ENCODE measurements around the gene DOCK2. TPM values are rescaled to one million over a fixed set of nuclear protein-coding genes. Genes with fewer than 3 reads are reported as not detected.

Gene DOCK2
- total and polyA plus RNA-seq, 7 donors: 2.3 to 21.1 (median 12.5) TPM

DNA sequence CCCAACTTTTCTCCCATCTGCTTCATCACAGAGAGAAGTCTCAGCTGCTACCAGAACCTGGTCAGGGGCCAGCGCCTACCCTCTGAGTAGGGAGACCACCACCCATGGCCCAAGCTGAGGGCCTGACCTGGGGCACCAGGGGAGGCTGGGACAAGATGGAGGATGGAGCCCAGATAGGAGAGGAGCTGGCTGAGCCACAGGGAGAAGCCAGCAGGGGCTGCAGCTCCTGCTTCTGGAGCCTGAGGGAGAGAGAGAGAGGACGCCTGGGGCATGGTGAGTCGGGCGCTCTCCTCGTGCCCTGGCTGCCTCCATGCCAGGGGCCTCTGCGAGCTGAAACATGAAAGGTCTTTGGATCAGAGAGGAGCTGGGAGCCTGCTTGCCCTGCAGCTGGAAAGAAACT, 467.2 kb downstream of the DOCK2 start:
- no peak for TF ChIP-seq POLR2AphosphoS5 (IDR thresholded peaks at IDR 0.05)
- TF ChIP-seq, protein P1, sequence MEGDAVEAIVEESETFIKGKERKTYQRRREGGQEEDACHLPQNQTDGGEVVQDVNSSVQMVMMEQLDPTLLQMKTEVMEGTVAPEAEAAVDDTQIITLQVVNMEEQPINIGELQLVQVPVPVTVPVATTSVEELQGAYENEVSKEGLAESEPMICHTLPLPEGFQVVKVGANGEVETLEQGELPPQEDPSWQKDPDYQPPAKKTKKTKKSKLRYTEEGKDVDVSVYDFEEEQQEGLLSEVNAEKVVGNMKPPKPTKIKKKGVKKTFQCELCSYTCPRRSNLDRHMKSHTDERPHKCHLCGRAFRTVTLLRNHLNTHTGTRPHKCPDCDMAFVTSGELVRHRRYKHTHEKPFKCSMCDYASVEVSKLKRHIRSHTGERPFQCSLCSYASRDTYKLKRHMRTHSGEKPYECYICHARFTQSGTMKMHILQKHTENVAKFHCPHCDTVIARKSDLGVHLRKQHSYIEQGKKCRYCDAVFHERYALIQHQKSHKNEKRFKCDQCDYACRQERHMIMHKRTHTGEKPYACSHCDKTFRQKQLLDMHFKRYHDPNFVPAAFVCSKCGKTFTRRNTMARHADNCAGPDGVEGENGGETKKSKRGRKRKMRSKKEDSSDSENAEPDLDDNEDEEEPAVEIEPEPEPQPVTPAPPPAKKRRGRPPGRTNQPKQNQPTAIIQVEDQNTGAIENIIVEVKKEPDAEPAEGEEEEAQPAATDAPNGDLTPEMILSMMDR (IDR thresholded peaks at IDR 0.05): no peak
- no peak for TF ChIP-seq POLR2A (IDR thresholded peaks at IDR 0.05)
- Histone ChIP-seq H3K27ac (no peak overlapping the region), H3K4me1 (peaks cover 0 to 6% (median 0%) of the 10 kb centered on the region in 4 donors), H3K36me3 (no peaks in the 10 kb centered on the region), H3K27me3 (no peaks in the 10 kb centered on the region), H3K9me3 (no peaks in the 10 kb centered on the region), H3K4me3 (no peak overlapping the region)
- intact Hi-C loops (cut with DNase I): loop anchor here (5.0 kb wide), 2 partner anchors 318 to 528 kb away; no protein-coding TSS in a partner anchor
- WGBS, 2 donors: 90% methylated on average over 6 of the region's 6 CpGs
- no peak for DNase-seq

DNA sequence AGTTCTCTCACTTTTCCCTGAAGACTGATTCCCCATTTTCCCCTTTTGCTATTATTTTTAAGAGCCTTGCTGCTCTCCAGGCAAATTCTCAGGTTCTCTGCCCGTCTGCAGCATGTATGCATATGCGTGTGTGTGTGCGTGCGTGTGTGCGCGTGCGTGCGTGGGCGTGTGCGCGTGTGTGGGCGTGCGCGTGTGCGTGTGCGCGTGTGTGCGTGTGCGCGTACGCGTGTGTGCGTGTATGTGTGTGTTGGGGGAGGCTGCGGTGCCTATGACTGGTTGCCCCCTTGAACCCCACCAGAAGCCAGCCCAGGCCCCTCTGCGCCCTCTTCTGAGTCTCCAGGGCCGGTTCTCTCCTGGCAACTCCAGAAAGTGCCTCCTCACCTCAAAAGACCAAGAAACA, 467.6 kb downstream of the DOCK2 start:
- intact Hi-C loops (cut with DNase I): loop anchor here (5.0 kb wide), 2 partner anchors 318 to 528 kb away; no protein-coding TSS in a partner anchor
- Histone ChIP-seq H3K9me3 (no peaks in the 10 kb centered on the region), H3K4me3 (no peak overlapping the region), H3K36me3 (no peaks in the 10 kb centered on the region), H3K27me3 (no peaks in the 10 kb centered on the region), H3K4me1 (peaks cover 0 to 6% (median 0%) of the 10 kb centered on the region in 4 donors), H3K27ac (no peak overlapping the region)
- no peak for DNase-seq
- TF ChIP-seq, protein P1 (IDR thresholded peaks at IDR 0.05): no peak
- TF ChIP-seq POLR2AphosphoS5 (IDR thresholded peaks at IDR 0.05) (no peak), POLR2A (IDR thresholded peaks at IDR 0.05) (no peak), EP300 (IDR thresholded peaks at IDR 0.05) (no peak)
- 87 to 95% methylated on average over 26 of the region's 26 CpGs for WGBS, 2 donors

DNA sequence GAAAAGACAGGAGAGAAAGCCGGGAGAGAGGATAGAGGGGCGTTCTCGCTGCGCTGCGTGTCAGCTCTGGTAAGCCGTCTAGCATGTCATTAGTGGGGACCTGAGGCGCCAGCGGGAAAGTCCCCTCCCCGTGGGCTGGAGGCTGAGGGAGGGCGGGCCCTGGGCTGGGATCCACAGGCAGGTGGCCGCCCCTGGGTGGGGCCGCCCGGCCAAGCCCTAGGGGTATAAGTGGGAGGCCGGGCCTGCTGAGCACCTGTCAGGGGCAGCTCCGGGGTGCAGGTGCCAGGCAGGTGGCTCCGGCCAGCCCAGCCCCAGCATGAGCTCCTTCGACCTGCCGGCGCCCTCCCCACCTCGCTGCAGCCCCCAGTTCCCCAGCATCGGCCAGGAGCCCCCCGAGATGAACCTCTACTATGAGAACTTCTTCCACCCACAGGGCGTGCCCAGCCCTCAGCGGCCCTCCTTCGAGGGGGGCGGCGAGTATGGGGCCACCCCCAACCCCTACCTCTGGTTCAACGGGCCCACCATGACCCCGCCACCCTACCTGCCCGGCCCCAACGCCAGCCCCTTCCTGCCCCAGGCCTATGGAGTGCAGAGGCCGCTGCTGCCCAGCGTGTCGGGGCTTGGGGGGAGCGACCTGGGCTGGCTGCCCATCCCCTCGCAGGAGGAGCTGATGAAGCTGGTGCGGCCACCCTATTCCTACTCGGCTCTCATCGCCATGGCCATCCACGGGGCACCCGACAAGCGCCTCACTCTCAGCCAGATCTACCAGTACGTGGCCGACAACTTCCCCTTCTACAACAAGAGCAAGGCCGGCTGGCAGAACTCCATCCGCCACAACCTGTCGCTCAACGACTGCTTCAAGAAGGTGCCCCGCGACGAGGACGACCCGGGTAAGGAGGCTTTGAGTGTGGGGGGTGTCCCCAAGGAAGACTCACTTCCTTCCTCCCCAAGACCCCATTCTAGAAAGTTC, 468.9 kb downstream of the DOCK2 start, which contains the start of gene FOXI1:
Gene FOXI1 (plus strand): TSS at position 256 of the 970 bp plus-strand sequence. CDS start 61 bp downstream, at position 317.
- WGBS, 2 donors: 69% methylated on average over 53 of the region's 53 CpGs
- Histone ChIP-seq H3K9me3 (no peaks in the 10 kb centered on the region), H3K27me3 (no peaks in the 10 kb centered on the region), H3K36me3 (no peaks in the 10 kb centered on the region), H3K4me3 (no peak within 1 kb of the TSS), H3K4me1 (no peaks in the 10 kb centered on the region), H3K27ac (no peak within 1 kb of the TSS)
- intact Hi-C loops (cut with DNase I): no loop called here
- TF ChIP-seq EP300 (IDR thresholded peaks at IDR 0.05) (no peak), POLR2A (IDR thresholded peaks at IDR 0.05) (no peak)
- TF ChIP-seq, protein P1 (IDR thresholded peaks at IDR 0.05): no peak
- DNase-seq: no peak

DNA sequence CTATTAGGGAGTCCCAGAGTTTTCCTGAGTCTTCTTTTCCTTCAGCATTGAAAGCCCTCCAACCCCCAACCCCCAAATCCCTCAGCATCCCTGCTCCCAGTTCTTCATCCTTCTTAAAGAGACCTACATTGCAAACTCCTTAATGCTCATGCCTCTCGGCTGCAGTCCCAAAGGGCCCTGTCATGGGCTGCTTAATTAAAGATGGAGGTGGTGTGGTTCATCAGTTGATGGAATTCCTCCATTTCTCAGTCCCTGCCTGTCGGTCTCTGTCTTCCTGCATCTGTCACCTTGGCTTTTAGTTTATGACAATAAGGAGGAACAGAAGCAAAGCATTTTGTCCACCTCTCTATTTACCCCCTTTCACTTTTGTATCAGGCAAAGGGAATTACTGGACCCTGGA, 470.6 kb downstream of the DOCK2 start:
- intact Hi-C loops (cut with DNase I): no loop called here

More for the DNA sequence above, 470.6 kb downstream of the DOCK2 start:
- TF ChIP-seq POLR2AphosphoS5 (IDR thresholded peaks at IDR 0.05) (no peak), EP300 (IDR thresholded peaks at IDR 0.05) (no peak), POLR2A (IDR thresholded peaks at IDR 0.05) (no peak)
- TF ChIP-seq, protein P1 (IDR thresholded peaks at IDR 0.05): no peak
- no peak for DNase-seq
- H3K27ac ChIP-seq: no peak overlapping the region
- no peaks in the 10 kb centered on the region for H3K36me3 ChIP-seq
- H3K4me3 ChIP-seq: no peak overlapping the region
- H3K27me3 ChIP-seq: no peaks in the 10 kb centered on the region
- 71 to 82% methylated on average over 2 of the region's 2 CpGs for WGBS, 2 donors
- H3K9me3 ChIP-seq: no peaks in the 10 kb centered on the region
- H3K4me1 ChIP-seq: no peaks in the 10 kb centered on the region
